ENCODE data around the gene SIAE.

GRCh38 chr11:124643605-124644425 lies 29.7 kb downstream of the SIAE start:
- TF ChIP-seq, protein P1, sequence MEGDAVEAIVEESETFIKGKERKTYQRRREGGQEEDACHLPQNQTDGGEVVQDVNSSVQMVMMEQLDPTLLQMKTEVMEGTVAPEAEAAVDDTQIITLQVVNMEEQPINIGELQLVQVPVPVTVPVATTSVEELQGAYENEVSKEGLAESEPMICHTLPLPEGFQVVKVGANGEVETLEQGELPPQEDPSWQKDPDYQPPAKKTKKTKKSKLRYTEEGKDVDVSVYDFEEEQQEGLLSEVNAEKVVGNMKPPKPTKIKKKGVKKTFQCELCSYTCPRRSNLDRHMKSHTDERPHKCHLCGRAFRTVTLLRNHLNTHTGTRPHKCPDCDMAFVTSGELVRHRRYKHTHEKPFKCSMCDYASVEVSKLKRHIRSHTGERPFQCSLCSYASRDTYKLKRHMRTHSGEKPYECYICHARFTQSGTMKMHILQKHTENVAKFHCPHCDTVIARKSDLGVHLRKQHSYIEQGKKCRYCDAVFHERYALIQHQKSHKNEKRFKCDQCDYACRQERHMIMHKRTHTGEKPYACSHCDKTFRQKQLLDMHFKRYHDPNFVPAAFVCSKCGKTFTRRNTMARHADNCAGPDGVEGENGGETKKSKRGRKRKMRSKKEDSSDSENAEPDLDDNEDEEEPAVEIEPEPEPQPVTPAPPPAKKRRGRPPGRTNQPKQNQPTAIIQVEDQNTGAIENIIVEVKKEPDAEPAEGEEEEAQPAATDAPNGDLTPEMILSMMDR (IDR thresholded peaks at IDR 0.05; ENCODE audit: control extremely low read depth in 1 of 3, insufficient read depth in 1 of 3, low read depth in 1 of 3, low read length in 3 of 3), result no peak
- TF ChIP-seq SIX5 (IDR thresholded peaks at IDR 0.05; ENCODE audit: low read depth, low read length), result no peak
- TF ChIP-seq, protein P2, sequence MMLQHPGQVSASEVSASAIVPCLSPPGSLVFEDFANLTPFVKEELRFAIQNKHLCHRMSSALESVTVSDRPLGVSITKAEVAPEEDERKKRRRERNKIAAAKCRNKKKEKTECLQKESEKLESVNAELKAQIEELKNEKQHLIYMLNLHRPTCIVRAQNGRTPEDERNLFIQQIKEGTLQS (IDR thresholded peaks at IDR 0.05; ENCODE audit: insufficient read depth, low read depth, low read length), result no peak
